Right atrium auricular region (tissue), 2 donors: ENCODE measurements around the gene SIX5. TPM values are rescaled to one million over a fixed set of nuclear protein-coding genes. Genes with fewer than 3 reads are reported as not detected.

ENCODE experiments used
- DNase-seq: peaks from one replicate; pipeline ENCODE4 v3.0.0-alpha.2; 2019; ENCODE audit warnings: low spot score
- H3K27ac ChIP-seq, 2 donors: fragments of 200-600 bp; sonication (generic); 1 replicate in 1 of 2; 2 replicates in 1 of 2; pipeline ENCODE4 v1.5.1; 2016 to 2019
- H3K27me3 ChIP-seq, 2 donors: fragments of 200-600 bp; sonication (generic); one replicate each; pipeline versions ENCODE4 v1.5.1 to v1.6.0; 2017 to 2019
- H3K36me3 ChIP-seq: fragments of 200-600 bp; sonication (generic); one replicate; pipeline ENCODE4 v1.5.1; 2016
- H3K4me1 ChIP-seq, 2 donors: fragments of 200-600 bp; sonication (generic); one replicate each; pipeline versions ENCODE4 v1.5.1 to v1.6.0; 2017 to 2019
- H3K4me3 ChIP-seq, 2 donors: fragments of 200-600 bp; sonication (generic); 1 replicate in 1 of 2; 2 replicates in 1 of 2; pipeline ENCODE4 v1.5.1; 2017 to 2019; ENCODE audit warnings: mild to moderate bottlenecking in 1 of 2, moderate library complexity in 1 of 2
- H3K9me3 ChIP-seq, 2 donors: fragments of 200-600 bp; sonication (generic); one replicate each; pipeline ENCODE4 v1.5.1; 2019
- total RNA-seq, 2 donors: library from RNA; depleted of rRNA; stranded (reverse); fragments of >200 nt; gene quantifications; one replicate each; pipeline ENCODE4 v1.1.0, GENCODE V29; 2016
- TF ChIP-seq, protein P1 (sequence below), 2 donors: fragments of 200-600 bp; sonication (generic); IDR thresholded peaks; one replicate each; pipeline ENCODE4 v1.5.1; 2019; ENCODE audit warnings: antibody characterized with exemption in 2 of 2

SIX5 gene
- total RNA-seq, 2 donors from 2014 or later: 9.3 to 18.6 TPM

DNA sequence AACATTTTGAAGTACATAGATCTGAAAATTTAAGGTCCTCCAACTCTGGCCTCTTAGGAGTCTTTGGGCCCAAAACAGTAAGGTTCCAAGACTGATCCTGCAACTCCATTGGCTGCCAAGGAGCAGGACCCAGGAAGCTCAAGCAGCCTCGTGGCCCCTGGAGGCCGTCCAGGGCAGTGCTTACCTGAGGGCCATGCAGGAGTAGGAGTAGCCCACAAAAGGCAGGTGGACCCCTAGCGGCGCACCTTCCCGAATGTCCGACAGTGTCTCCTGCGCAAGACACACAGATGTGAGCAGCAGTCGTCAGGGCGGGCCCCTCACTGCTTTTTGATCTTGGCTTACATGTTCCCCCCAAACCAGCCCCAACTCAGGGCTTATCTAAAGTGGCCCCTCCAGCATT is 5.7 kb upstream of the SIX5 start:
- no peak for DNase-seq
- no peaks in the 10 kb centered on the region for H3K27me3 ChIP-seq
- peaks cover 42% of the 10 kb centered on the region for H3K36me3 ChIP-seq
- no peaks in the 10 kb centered on the region for H3K9me3 ChIP-seq
- H3K27ac ChIP-seq: no peak overlapping the region
- peaks cover 0 to 29% of the 10 kb centered on the region in 2 donors for H3K4me1 ChIP-seq
- no peak overlapping the region for H3K4me3 ChIP-seq
- TF ChIP-seq, protein P1, sequence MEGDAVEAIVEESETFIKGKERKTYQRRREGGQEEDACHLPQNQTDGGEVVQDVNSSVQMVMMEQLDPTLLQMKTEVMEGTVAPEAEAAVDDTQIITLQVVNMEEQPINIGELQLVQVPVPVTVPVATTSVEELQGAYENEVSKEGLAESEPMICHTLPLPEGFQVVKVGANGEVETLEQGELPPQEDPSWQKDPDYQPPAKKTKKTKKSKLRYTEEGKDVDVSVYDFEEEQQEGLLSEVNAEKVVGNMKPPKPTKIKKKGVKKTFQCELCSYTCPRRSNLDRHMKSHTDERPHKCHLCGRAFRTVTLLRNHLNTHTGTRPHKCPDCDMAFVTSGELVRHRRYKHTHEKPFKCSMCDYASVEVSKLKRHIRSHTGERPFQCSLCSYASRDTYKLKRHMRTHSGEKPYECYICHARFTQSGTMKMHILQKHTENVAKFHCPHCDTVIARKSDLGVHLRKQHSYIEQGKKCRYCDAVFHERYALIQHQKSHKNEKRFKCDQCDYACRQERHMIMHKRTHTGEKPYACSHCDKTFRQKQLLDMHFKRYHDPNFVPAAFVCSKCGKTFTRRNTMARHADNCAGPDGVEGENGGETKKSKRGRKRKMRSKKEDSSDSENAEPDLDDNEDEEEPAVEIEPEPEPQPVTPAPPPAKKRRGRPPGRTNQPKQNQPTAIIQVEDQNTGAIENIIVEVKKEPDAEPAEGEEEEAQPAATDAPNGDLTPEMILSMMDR (IDR thresholded peaks at IDR 0.05): no peak

DNA sequence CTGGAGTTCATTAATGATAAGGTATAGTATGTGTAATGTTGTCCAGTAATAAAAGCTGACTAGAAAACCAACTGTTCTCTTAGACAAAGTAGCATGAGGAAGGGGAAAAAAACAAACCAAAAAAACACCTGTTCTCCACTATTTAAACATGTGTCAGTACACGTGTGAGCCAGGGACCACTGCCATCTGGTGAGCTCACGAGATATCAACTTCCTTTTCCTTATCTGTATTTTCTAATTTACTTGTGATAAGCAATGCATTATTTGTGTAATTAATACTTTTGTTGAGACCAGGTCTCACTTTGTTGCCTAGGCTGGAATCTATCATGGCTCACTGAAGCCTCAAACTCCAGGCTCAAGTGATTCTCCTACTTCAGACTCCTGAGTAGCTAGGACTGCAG is 4.3 kb upstream of the SIX5 start:
- H3K4me1 ChIP-seq: peaks cover 0 to 19% of the 10 kb centered on the region in 2 donors
- TF ChIP-seq, protein P1 (IDR thresholded peaks at IDR 0.05): no peak
- H3K27me3 ChIP-seq: no peaks in the 10 kb centered on the region
- no peak overlapping the region for H3K27ac ChIP-seq
- no peak overlapping the region for H3K4me3 ChIP-seq
- H3K36me3 ChIP-seq: peaks cover 34% of the 10 kb centered on the region
- no peaks in the 10 kb centered on the region for H3K9me3 ChIP-seq
- no peak for DNase-seq

DNA sequence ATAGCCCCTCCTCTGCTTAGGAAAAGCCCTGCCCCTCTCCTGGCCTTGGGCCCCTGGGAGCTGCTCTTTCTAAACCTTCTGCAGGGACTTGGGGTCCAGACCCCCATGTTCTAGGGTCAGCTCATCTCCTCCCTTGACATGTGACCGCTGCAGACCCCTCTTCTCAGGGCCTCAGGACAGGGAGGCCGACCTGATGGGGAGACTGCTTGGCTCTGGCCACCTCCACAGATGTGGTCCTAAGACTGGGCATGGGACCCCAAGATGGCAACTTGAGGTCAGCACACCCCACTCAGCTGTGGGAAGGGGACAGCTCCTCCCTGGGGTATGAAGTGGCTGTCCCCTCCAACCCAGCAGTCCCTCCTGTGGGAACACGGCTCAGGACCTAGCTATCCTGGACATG is 3.9 kb upstream of the SIX5 start:
- DNase-seq: no peak
- TF ChIP-seq, protein P1 (IDR thresholded peaks at IDR 0.05): no peak
- Histone ChIP-seq H3K4me1 (peaks cover 0 to 19% of the 10 kb centered on the region in 2 donors), H3K9me3 (no peaks in the 10 kb centered on the region), H3K27me3 (no peaks in the 10 kb centered on the region), H3K4me3 (no peak overlapping the region), H3K36me3 (peaks cover 29% of the 10 kb centered on the region), H3K27ac (peak overlapping the region in 1 of 2 donors; percentile 0)

DNA sequence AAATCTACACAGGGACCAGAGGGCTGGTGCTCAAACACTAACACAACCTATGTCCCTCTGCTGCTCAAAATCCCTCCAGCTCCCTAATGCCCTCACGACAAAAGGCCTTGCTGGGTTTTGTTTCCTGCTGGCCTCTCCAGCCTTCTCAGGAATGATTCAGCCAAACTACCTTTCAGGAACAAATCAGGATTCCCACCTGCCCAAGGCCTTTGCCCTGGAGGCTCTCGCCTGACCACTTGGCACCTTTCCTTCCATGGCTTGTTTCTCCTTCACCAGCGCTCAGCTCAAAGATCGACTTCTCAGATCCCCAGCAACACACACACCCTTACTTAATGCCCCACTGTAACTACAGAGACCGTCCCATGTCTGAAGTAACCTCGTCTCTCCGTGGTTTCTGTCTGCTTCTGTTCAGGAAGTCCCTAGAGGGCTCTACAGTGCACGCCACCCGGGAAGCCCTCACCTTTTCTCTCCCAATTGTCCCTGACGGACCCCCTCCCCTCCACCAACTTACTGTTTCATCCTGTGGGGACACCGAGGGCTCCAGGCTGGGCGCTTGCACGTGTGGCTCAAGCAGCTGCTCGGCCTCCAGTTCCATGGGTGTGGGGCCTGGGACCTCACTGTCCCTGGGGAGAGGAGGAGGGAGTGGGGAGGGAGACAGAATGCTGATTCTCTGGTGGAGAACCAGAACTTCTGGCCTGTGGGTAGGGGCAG is 3.2 kb upstream of the SIX5 start:
- Histone ChIP-seq H3K27ac (peak overlapping the region in 1 of 2 donors; percentile 93), H3K36me3 (peaks cover 23% of the 10 kb centered on the region), H3K9me3 (no peaks in the 10 kb centered on the region), H3K27me3 (no peaks in the 10 kb centered on the region), H3K4me1 (peaks cover 0 to 24% of the 10 kb centered on the region in 2 donors), H3K4me3 (no peak overlapping the region)
- DNase-seq: no peak
- TF ChIP-seq, protein P1 (IDR thresholded peaks at IDR 0.05): no peak

DNA sequence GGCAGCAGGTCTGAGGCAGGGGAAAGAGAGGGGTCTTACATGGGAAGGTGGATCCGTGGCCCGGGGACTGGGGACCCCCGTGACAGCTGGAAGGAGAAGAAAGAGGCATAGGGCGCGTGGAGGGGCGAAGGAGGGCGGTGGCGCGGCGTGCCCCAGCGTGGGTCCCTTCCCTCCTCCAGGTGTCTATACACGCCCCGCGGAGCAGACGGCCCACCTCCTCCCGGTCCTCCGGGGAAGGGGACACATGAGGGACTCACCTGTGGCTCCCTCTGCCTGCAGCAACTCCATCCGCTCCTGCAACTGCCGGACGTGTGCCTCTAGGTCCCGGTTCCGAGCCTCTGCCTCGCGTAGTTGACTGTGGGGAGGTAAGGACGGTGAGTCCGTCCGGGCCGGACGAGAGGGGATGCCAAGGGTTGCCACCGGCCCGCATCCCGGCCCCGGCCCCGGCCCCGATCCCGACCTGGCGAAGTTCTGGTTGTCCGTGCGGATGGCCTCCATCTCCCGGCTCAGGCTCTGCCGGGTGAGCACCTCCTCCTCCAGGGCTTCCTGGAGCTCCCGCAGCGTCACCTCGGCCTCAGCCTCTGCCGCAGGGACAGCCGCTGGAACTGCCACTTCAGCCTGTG is 2.4 kb upstream of the SIX5 start:
- TF ChIP-seq, protein P1 (IDR thresholded peaks at IDR 0.05): no peak
- Histone ChIP-seq H3K27me3 (no peaks in the 10 kb centered on the region), H3K36me3 (peaks cover 14% of the 10 kb centered on the region), H3K9me3 (no peaks in the 10 kb centered on the region), H3K4me3 (no peak overlapping the region), H3K27ac (peak overlapping the region; percentile 93 to 96), H3K4me1 (peaks cover 0 to 33% of the 10 kb centered on the region in 2 donors)
- no peak for DNase-seq
